HL-60 (cell line): ENCODE results near the gene AP3S2.

Experiments used
- DNase-seq, 2 experiments: peaks; one replicate each; pipeline ENCODE4 v3.0.0-alpha.2; 2010 to 2020; ENCODE audit warnings: low read depth in 1 of 2, low spot score in 1 of 2
- H3K27ac ChIP-seq: fragments of 250-450 bp; sonication (Bioruptor Pico); replicated peaks from 2 replicates; pipeline ENCODE4 v1.5.1; 2020; ENCODE audit warnings: mild to moderate bottlenecking, moderate library complexity
- H3K27me3 ChIP-seq: fragments of 250-450 bp; sonication (Bioruptor Pico); 2 replicates; pipeline ENCODE4 v1.5.1; 2021; ENCODE audit warnings: mild to moderate bottlenecking, moderate library complexity; ENCODE audit not compliant: insufficient read depth, poor library complexity, severe bottlenecking
- H3K4me3 ChIP-seq: replicated peaks from 2 replicates; pipeline ENCODE4 v1.5.1; 2011; ENCODE audit warnings: mild to moderate bottlenecking, control low read depth, low read length; ENCODE audit not compliant: insufficient read depth
- CTCF ChIP-seq: IDR thresholded peaks from one replicate; pipeline ENCODE4 v1.5.1; 2011; ENCODE audit warnings: low read length, control low read depth, inconsistent platforms; ENCODE audit not compliant: insufficient read depth
- GABPA ChIP-seq: IDR thresholded peaks from 2 replicates; pipeline ENCODE4 v1.6.1; 2012; ENCODE audit warnings: low read depth
- POLR2AphosphoS5 ChIP-seq: IDR thresholded peaks from 2 replicates; pipeline ENCODE4 v1.6.1; 2012; ENCODE audit warnings: low read depth
- REST ChIP-seq: IDR thresholded peaks from 2 replicates; pipeline ENCODE4 v1.6.1; 2012; ENCODE audit warnings: low read depth; ENCODE audit not compliant: insufficient replicate concordance
- SPI1 ChIP-seq: IDR thresholded peaks from 2 replicates; pipeline ENCODE4 v1.6.1; 2012; ENCODE audit warnings: low read depth, mild to moderate bottlenecking, borderline replicate concordance

AP3S2 gene

GRCh38 chr15:89806559-89807550, 86.9 kb downstream of the AP3S2 start:
- DNase-seq = no peak
- H3K4me3 ChIP-seq = no peak overlapping the region
- H3K27ac ChIP-seq = no peak overlapping the region
- H3K27me3 ChIP-seq = no peaks in the 10 kb centered on the region
- TF ChIP-seq GABPA = no peak
- TF ChIP-seq REST = no peak
- no peak for TF ChIP-seq POLR2AphosphoS5
- no peak for TF ChIP-seq CTCF
- no peak for TF ChIP-seq SPI1

GRCh38 chr15:89806210-89806558, 87.6 kb downstream of the AP3S2 start:
- no peak overlapping the region for H3K27ac ChIP-seq
- no peak for TF ChIP-seq GABPA
- no peak for TF ChIP-seq SPI1
- no peak for TF ChIP-seq CTCF
- TF ChIP-seq REST = no peak
- no peak for TF ChIP-seq POLR2AphosphoS5
- no peaks in the 10 kb centered on the region for H3K27me3 ChIP-seq
- DNase-seq = no peak
- H3K4me3 ChIP-seq = no peak overlapping the region

- H3K27me3 ChIP-seq = no peaks in the 10 kb centered on the region
- no peak for DNase-seq
- H3K4me3 ChIP-seq = no peak overlapping the region
- TF ChIP-seq POLR2AphosphoS5 (peak; percentile 49), CTCF (no peak)
- no peak overlapping the region for H3K27ac ChIP-seq
Measured at GRCh38 chr15:89805241-89806209, 88.3 kb downstream of the AP3S2 start.
